BJ (cell line): ENCODE measurements around the gene GADD45G. TPM values are rescaled to one million over a fixed set of nuclear protein-coding genes. Genes with fewer than 3 reads are reported as not detected.

Experiments
- CTCF ChIA-PET: fragments of 350-600 bp; formaldehyde crosslinking; extraction: SDS; loops from one replicate; lab custom pipeline; 2021; ENCODE audit warnings: antibody characterized with exemption, inconsistent platforms; lab: Yijun Ruan, JAX
- POLR2A ChIA-PET: fragments of 300-600 bp; sonication (Branson Sonifier 250); formaldehyde crosslinking; extraction: SDS; loops from one replicate; lab custom pipeline; 2021; ENCODE audit warnings: antibody characterized with exemption; lab: Charles Lee
- DNase-seq: peaks from one replicate; pipeline ENCODE4 v3.0.0-alpha.2; 2011; ENCODE audit warnings: low read depth
- H3K27me3 ChIP-seq: 2 replicates; pipeline ENCODE4 v1.6.0; 2011; ENCODE audit warnings: low read length; ENCODE audit not compliant: control insufficient read depth, insufficient read depth
- H3K36me3 ChIP-seq: 2 replicates; pipeline ENCODE4 v1.5.1; 2011; ENCODE audit warnings: low read length; ENCODE audit not compliant: control insufficient read depth, insufficient read depth
- H3K4me3 ChIP-seq: 2 replicates; pipeline ENCODE4 v1.5.1; 2011; ENCODE audit warnings: low read depth, mild to moderate bottlenecking, control low read depth, low read length
- CTCF ChIP-seq: IDR thresholded peaks from 2 replicates; pipeline ENCODE4 v1.5.1; 2011; ENCODE audit warnings: low read depth, mild to moderate bottlenecking, control low read depth, inconsistent platforms, low read length, moderate library complexity; ENCODE audit not compliant: insufficient read depth
- polyA plus RNA-seq: library from polyadenylated mRNA; depleted of rRNA; stranded (reverse); fragments of >200 nt; gene quantifications from 2 replicates; pipeline ENCODE4 v1.2.3, GENCODE V29; 2011; rRNA removed

GADD45G gene
- polyA plus RNA-seq, 1 experiment: 0.07 TPM

GRCh38 chr9:89648247-89649000 is 43.6 kb downstream of the GADD45G start:
- POLR2A ChIA-PET: interaction anchor here (0.5 kb wide), 1 partner anchor 14 kb away, joined by 3 read pairs; no protein-coding TSS in a partner anchor
- H3K36me3 ChIP-seq: no peaks in the 10 kb centered on the region
- no peaks in the 10 kb centered on the region for H3K27me3 ChIP-seq
- H3K4me3 ChIP-seq: no peak overlapping the region
- no peak for DNase-seq
- CTCF ChIA-PET: no interaction called here
- TF ChIP-seq CTCF: no peak

GRCh38 chr9:89649039-89649691 is 44.4 kb downstream of the GADD45G start:
- POLR2A ChIA-PET: interaction anchor here (0.5 kb wide), 1 partner anchor 15 kb away, joined by 3 read pairs; no protein-coding TSS in a partner anchor
- Histone ChIP-seq H3K4me3 (no peak overlapping the region), H3K36me3 (no peaks in the 10 kb centered on the region), H3K27me3 (no peaks in the 10 kb centered on the region)
- CTCF ChIA-PET: no interaction called here
- TF ChIP-seq CTCF: no peak
- DNase-seq: no peak

GRCh38 chr9:89654025-89654662 is 49.3 kb downstream of the GADD45G start:
- H3K4me3 ChIP-seq: no peak overlapping the region
- POLR2A ChIA-PET: no interaction called here
- TF ChIP-seq CTCF: no peak
- no peak for DNase-seq
- no peaks in the 10 kb centered on the region for H3K36me3 ChIP-seq
- CTCF ChIA-PET: interaction anchor here (1.3 kb wide), 1 partner anchor 559 kb away, joined by 9 read pairs; no protein-coding TSS in a partner anchor
- no peaks in the 10 kb centered on the region for H3K27me3 ChIP-seq

GRCh38 chr9:89655056-89655989 is 50.5 kb downstream of the GADD45G start:
- Histone ChIP-seq H3K36me3 (no peaks in the 10 kb centered on the region), H3K4me3 (no peak overlapping the region), H3K27me3 (no peaks in the 10 kb centered on the region)
- no peak for TF ChIP-seq CTCF
- CTCF ChIA-PET: interaction anchor here (0.9 to 1.3 kb wide), 2 partner anchors 11 to 558 kb away, joined by 3 to 9 read pairs; no protein-coding TSS in a partner anchor
- POLR2A ChIA-PET: no interaction called here
- DNase-seq: no peak

Other genes starting within 250 kb of the GADD45G start
- 0.38 and 0.50 TPM in 2 replicates for gene SEMA4D, start 106.9 kb upstream of the GADD45G start, polyA plus RNA-seq